C4-2B (cell line): ENCODE results near the gene DGKH.

Experiments
- H3K27ac ChIP-seq: fragments of 450-650 bp; 2 replicates; pipeline ENCODE4 v1.5.1; 2017
- ZFX ChIP-seq: fragments of 450-650 bp; IDR thresholded peaks from 2 replicates; pipeline ENCODE4 v1.6.1; 2017
- TF ChIP-seq, protein P1 (sequence below): fragments of 450-650 bp; conservative IDR thresholded peaks from 2 replicates; pipeline ENCODE4 v1.5.1; 2017; ENCODE audit warnings: mild to moderate bottlenecking

The DGKH gene

DNA sequence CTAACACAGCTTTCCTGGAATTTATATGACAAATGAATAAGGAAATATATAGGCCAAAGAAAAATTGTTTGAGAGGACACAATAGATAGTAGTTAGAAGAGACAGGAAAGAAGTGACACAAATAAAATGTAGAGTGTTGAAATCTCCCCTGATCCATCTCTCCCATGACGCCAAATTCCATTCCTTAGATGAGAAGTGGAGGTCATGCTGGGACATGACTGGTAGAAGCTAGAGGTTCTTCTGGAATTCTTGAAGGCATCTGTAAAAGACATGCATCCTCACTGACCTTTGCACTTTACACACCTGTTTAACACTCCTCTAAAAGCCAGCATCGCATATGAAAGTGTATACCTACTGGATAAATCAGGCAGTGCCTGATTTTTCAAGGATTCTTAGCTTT lies 67.8 kb downstream of the DGKH start:
- TF ChIP-seq, protein P1, sequence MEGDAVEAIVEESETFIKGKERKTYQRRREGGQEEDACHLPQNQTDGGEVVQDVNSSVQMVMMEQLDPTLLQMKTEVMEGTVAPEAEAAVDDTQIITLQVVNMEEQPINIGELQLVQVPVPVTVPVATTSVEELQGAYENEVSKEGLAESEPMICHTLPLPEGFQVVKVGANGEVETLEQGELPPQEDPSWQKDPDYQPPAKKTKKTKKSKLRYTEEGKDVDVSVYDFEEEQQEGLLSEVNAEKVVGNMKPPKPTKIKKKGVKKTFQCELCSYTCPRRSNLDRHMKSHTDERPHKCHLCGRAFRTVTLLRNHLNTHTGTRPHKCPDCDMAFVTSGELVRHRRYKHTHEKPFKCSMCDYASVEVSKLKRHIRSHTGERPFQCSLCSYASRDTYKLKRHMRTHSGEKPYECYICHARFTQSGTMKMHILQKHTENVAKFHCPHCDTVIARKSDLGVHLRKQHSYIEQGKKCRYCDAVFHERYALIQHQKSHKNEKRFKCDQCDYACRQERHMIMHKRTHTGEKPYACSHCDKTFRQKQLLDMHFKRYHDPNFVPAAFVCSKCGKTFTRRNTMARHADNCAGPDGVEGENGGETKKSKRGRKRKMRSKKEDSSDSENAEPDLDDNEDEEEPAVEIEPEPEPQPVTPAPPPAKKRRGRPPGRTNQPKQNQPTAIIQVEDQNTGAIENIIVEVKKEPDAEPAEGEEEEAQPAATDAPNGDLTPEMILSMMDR, result no peak
- TF ChIP-seq ZFX, result no peak
- no peak overlapping the region for H3K27ac ChIP-seq

DNA sequence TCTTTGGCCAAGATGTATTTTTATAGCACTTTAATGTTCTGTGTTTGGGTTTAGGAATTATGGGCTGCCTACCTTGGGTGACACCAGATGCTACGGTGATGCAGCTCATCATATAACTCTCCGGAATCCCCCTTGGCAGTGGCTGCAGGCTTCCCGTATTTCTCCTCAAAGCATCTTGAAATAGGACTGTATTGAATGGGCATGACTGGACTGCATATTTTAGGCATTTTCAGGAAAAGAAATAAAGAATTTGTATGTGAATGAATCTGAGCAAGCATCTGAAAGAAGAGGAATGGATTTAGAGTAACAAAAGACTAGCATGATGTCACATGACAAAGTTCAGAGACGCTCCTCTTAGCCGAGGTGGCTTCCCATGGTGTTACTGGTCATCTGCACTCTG lies 70.6 kb downstream of the DGKH start:
- H3K27ac ChIP-seq, result no peak overlapping the region
- TF ChIP-seq, protein P1, result no peak
- TF ChIP-seq ZFX, result no peak

DNA sequence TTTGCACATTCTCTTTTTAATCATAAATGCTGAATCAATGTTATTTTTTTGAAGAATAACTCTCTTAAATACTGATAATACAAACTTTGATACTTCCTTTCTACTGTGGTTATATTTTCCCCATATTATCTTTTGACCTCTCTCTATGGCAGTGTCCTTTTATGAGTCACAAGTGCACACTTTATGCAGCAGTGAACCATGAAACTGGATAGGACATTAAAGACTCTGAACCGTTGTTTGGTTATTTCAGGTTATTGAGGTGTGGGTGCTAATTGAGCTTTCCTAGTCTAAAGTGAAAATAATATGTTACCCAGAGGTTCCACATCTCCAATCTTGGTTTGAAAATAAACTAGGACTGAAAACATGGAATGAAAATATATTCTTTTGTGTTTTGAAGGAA lies 71.4 kb downstream of the DGKH start:
- TF ChIP-seq, protein P1, result no peak
- no peak for TF ChIP-seq ZFX
- H3K27ac ChIP-seq, result no peak overlapping the region

DNA sequence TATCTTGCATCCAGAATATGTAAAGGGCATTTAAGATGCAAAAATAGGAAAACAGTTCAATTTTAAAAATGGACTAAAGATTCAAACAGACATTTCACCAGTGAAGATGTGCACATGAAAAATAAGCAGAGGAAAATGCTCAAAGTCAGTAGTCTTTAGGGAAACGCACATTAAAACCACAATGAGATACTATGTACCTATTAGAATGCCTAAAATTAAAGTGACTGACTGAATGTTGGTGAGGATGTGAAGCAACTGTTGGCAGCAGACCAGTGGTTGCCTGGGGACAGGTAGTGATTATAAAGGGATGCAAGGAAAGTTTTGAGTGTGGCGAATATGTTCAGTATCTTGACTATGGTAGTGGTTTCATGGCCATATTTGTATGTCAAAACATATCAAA lies 75.2 kb downstream of the DGKH start:
- no peak for TF ChIP-seq ZFX
- TF ChIP-seq, protein P1, result no peak
- no peak overlapping the region for H3K27ac ChIP-seq

DNA sequence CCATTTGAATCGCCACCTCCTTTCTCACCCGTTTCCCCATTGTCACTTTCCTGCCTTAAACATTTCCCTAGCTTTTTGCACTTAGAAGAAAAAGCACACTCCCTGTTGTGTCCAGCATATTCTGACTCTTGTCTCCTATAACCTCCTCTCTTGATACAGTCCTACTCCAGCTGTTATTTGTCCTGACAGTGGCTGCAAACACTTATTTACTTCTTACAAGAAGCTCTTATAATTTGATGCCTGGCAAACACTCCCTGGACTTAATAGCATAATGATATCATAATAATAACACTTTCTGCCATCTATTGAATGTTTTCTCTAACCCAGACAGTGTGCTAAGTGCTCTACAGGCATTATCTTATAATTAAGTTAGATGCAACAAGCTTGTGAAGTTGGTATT lies 76.6 kb downstream of the DGKH start:
- TF ChIP-seq ZFX, result no peak
- TF ChIP-seq, protein P1, result no peak

DNA sequence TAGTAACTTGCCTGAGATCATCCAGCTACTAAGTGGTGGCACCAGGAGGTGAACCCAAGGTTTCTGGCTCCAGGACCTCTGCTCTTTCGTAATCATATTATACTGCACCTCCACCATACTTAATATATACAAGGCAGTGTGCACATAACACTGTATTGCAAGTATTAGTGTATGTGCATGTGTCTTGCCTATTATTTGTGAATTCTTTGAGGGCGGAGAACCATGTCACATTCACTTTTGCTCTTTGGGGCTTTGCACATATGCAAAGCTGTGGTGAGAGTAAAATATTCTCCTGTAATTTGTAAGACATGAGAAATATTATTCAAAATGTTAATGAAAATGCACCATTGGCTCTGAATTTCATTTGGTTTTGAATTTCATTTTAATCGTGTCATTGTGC lies 78.6 kb downstream of the DGKH start:
- no peak for TF ChIP-seq ZFX
- TF ChIP-seq, protein P1, result no peak
- no peak overlapping the region for H3K27ac ChIP-seq

More for the DNA sequence above, 76.6 kb downstream of the DGKH start:
- H3K27ac ChIP-seq, result no peak overlapping the region

DNA sequence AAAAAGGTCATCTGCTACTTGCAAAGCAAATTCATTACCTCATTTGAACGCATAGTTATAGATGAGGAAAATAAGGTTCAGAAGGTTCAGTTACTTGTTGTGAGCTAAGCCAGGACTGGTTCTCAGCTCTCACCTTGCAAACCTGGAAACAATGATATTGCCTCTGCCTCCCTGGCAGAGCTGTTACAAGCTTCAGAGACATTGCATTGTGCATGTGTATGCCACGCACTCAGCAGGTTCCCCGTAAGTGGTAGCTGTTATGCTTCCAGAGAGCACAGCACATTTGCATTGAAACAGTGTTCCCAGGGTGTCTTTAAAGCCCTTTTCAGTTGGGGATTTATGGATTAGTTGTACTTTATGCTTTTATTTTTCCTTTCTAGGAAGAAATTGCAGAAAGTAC lies 80.6 kb downstream of the DGKH start:
- no peak for TF ChIP-seq ZFX
- TF ChIP-seq, protein P1, result no peak
- H3K27ac ChIP-seq, result no peak overlapping the region
